ENCODE results near the gene TNXB.
"Not testable (repeated sequence)": the region's sequence is repeated elsewhere in the genome, so short reads cannot be mapped to it uniquely, and the experiment has no call there.

TNXB gene

GRCh38 chr6:32056254-32056653 is 52.9 kb downstream of the TNXB start:
- DNase-seq (ENCODE audit: insufficient read length, low spot score) (no peak), FAIRE-seq (no peak)
- TF ChIP-seq POLR2AphosphoS5 (IDR thresholded peaks at IDR 0.05; ENCODE audit: low read depth, low read length) (no peak), POLR2A (IDR thresholded peaks at IDR 0.05; ENCODE audit: low read depth, low read length) (no peak), TAF1 (IDR thresholded peaks at IDR 0.05; ENCODE audit: low read depth, low read length) (no peak), SPI1 (IDR thresholded peaks at IDR 0.05; ENCODE audit: low read depth, low read length) (no peak), PAX5 (IDR thresholded peaks at IDR 0.05; ENCODE audit: insufficient read depth, low read length, severe bottlenecking) (no peak), POU2F2 (IDR thresholded peaks at IDR 0.05; ENCODE audit: low read depth, low read length) (no peak)

- not testable (repeated sequence) for DNase-seq (ENCODE audit: insufficient read length, low spot score); FAIRE-seq
Observed at GRCh38 chr6:32055756-32056155, 53.4 kb downstream of the TNXB start.

- DNase-seq (ENCODE audit: insufficient read length, low spot score); FAIRE-seq: not testable (repeated sequence)
Observed at GRCh38 chr6:32053314-32053713, 55.8 kb downstream of the TNXB start.

- not testable (repeated sequence) for FAIRE-seq; DNase-seq (ENCODE audit: insufficient read length, low spot score)
Observed at GRCh38 chr6:32052626-32053025, 56.5 kb downstream of the TNXB start.

GRCh38 chr6:32050562-32050961 is 58.6 kb downstream of the TNXB start:
- DNase-seq (ENCODE audit: insufficient read length, low spot score), result no peak
- FAIRE-seq, result no peak
- TF ChIP-seq POLR2A (IDR thresholded peaks at IDR 0.05; ENCODE audit: low read depth, low read length) (no peak), PAX5 (IDR thresholded peaks at IDR 0.05; ENCODE audit: insufficient read depth, low read length, severe bottlenecking) (no peak), POU2F2 (IDR thresholded peaks at IDR 0.05; ENCODE audit: low read depth, low read length) (no peak), SPI1 (IDR thresholded peaks at IDR 0.05; ENCODE audit: low read depth, low read length) (no peak)

- FAIRE-seq; DNase-seq (ENCODE audit: insufficient read length, low spot score): not testable (repeated sequence)
Observed at GRCh38 chr6:32049736-32050135, 59.4 kb downstream of the TNXB start.

- FAIRE-seq; DNase-seq (ENCODE audit: insufficient read length, low spot score): not testable (repeated sequence)
Observed at GRCh38 chr6:32049149-32049548, 60.0 kb downstream of the TNXB start.

GRCh38 chr6:32047855-32048766 is 61.0 kb downstream of the TNXB start:
- TF ChIP-seq SPI1 (IDR thresholded peaks at IDR 0.05; ENCODE audit: low read depth, low read length), result no peak
- no peak for TF ChIP-seq TAF1 (IDR thresholded peaks at IDR 0.05; ENCODE audit: low read depth, low read length)
- TF ChIP-seq POLR2AphosphoS5 (IDR thresholded peaks at IDR 0.05; ENCODE audit: low read depth, low read length), result no peak
- TF ChIP-seq POU2F2 (IDR thresholded peaks at IDR 0.05; ENCODE audit: low read depth, low read length), result no peak
- TF ChIP-seq POLR2A (IDR thresholded peaks at IDR 0.05; ENCODE audit: low read depth, low read length), result no peak
- no peak for TF ChIP-seq PAX5 (IDR thresholded peaks at IDR 0.05; ENCODE audit: insufficient read depth, low read length, severe bottlenecking)
- DNase-seq (ENCODE audit: insufficient read length, low spot score), result peak; percentile 74
- FAIRE-seq, result peak; percentile 66

GRCh38 chr6:32047539-32047854 is 61.6 kb downstream of the TNXB start:
- TF ChIP-seq POLR2AphosphoS5 (IDR thresholded peaks at IDR 0.05; ENCODE audit: low read depth, low read length), result no peak
- TF ChIP-seq POU2F2 (IDR thresholded peaks at IDR 0.05; ENCODE audit: low read depth, low read length), result no peak
- no peak for TF ChIP-seq SPI1 (IDR thresholded peaks at IDR 0.05; ENCODE audit: low read depth, low read length)
- TF ChIP-seq POLR2A (IDR thresholded peaks at IDR 0.05; ENCODE audit: low read depth, low read length), result no peak
- no peak for TF ChIP-seq PAX5 (IDR thresholded peaks at IDR 0.05; ENCODE audit: insufficient read depth, low read length, severe bottlenecking)
- no peak for TF ChIP-seq TAF1 (IDR thresholded peaks at IDR 0.05; ENCODE audit: low read depth, low read length)
- DNase-seq (ENCODE audit: insufficient read length, low spot score) (no peak), FAIRE-seq (no peak)

GRCh38 chr6:32047084-32047478 is 62.1 kb downstream of the TNXB start:
- FAIRE-seq (no peak), DNase-seq (ENCODE audit: insufficient read length, low spot score) (no peak)
- no peak for TF ChIP-seq PAX5 (IDR thresholded peaks at IDR 0.05; ENCODE audit: insufficient read depth, low read length, severe bottlenecking)
- TF ChIP-seq TAF1 (IDR thresholded peaks at IDR 0.05; ENCODE audit: low read depth, low read length), result no peak
- TF ChIP-seq SPI1 (IDR thresholded peaks at IDR 0.05; ENCODE audit: low read depth, low read length), result no peak

- no peak for DNase-seq (ENCODE audit: insufficient read length, low spot score)
- FAIRE-seq, result no peak
- TF ChIP-seq PAX5 (IDR thresholded peaks at IDR 0.05; ENCODE audit: insufficient read depth, low read length, severe bottlenecking), result no peak
- no peak for TF ChIP-seq SPI1 (IDR thresholded peaks at IDR 0.05; ENCODE audit: low read depth, low read length)
- no peak for TF ChIP-seq POLR2A (IDR thresholded peaks at IDR 0.05; ENCODE audit: low read depth, low read length)
- TF ChIP-seq TAF1 (IDR thresholded peaks at IDR 0.05; ENCODE audit: low read depth, low read length), result no peak
- TF ChIP-seq POU2F2 (IDR thresholded peaks at IDR 0.05; ENCODE audit: low read depth, low read length), result no peak
- TF ChIP-seq POLR2AphosphoS5 (IDR thresholded peaks at IDR 0.05; ENCODE audit: low read depth, low read length), result no peak
Observed at GRCh38 chr6:32046450-32047083, 62.6 kb downstream of the TNXB start.

Measured in GM12891 (cell line).